HEK293T (cell line): Measurements from ENCODE around the gene CST4.

Experiments used
- ARNT ChIP-seq: fragments of 450-650 bp; IDR thresholded peaks from 2 replicates; pipeline ENCODE4 v1.6.1; 2017; ENCODE audit warnings: mild to moderate bottlenecking
- BHLHE40 ChIP-seq: fragments of 450-650 bp; IDR thresholded peaks from 2 replicates; pipeline ENCODE4 v1.6.1; 2016; ENCODE audit warnings: mild to moderate bottlenecking, moderate library complexity, borderline replicate concordance
- CTBP1 ChIP-seq: fragments of 450-650 bp; IDR thresholded peaks from 2 replicates; pipeline ENCODE4 v1.6.1; 2016; ENCODE audit warnings: borderline replicate concordance
- ELF4 ChIP-seq: fragments of 450-650 bp; IDR thresholded peaks from 2 replicates; pipeline ENCODE4 v1.6.1; 2017; ENCODE audit warnings: antibody characterized with exemption
- FOXK2 ChIP-seq: fragments of 450-650 bp; IDR thresholded peaks from 2 replicates; pipeline ENCODE4 v1.6.1; 2016; ENCODE audit warnings: mild to moderate bottlenecking
- FOXM1 ChIP-seq: fragments of 450-650 bp; IDR thresholded peaks from 2 replicates; pipeline ENCODE4 v1.6.1; 2017; ENCODE audit warnings: mild to moderate bottlenecking, borderline replicate concordance
- HDGF ChIP-seq: fragments of 450-650 bp; IDR thresholded peaks from 2 replicates; pipeline ENCODE4 v1.6.1; 2017; ENCODE audit warnings: antibody characterized with exemption, borderline replicate concordance
- L3MBTL2 ChIP-seq: fragments of 450-650 bp; conservative IDR thresholded peaks from 2 replicates; pipeline ENCODE4 v1.6.1; 2016; ENCODE audit warnings: mild to moderate bottlenecking
- NFRKB ChIP-seq: fragments of 450-650 bp; IDR thresholded peaks from 2 replicates; pipeline ENCODE4 v1.6.1; 2016; ENCODE audit warnings: mild to moderate bottlenecking, moderate library complexity
- SP1 ChIP-seq: fragments of 450-650 bp; IDR thresholded peaks from 2 replicates; pipeline ENCODE4 v1.6.1; 2017
- SUZ12 ChIP-seq: fragments of 450-650 bp; IDR thresholded peaks from 2 replicates; pipeline ENCODE4 v1.6.1; 2016; ENCODE audit warnings: mild to moderate bottlenecking
- TARDBP ChIP-seq: fragments of 450-650 bp; IDR thresholded peaks from 2 replicates; pipeline ENCODE4 v1.6.1; 2016
- TF ChIP-seq, protein P1 (sequence below): fragments of 450-650 bp; IDR thresholded peaks from 2 replicates; pipeline ENCODE4 v1.6.1; 2016

DNA sequence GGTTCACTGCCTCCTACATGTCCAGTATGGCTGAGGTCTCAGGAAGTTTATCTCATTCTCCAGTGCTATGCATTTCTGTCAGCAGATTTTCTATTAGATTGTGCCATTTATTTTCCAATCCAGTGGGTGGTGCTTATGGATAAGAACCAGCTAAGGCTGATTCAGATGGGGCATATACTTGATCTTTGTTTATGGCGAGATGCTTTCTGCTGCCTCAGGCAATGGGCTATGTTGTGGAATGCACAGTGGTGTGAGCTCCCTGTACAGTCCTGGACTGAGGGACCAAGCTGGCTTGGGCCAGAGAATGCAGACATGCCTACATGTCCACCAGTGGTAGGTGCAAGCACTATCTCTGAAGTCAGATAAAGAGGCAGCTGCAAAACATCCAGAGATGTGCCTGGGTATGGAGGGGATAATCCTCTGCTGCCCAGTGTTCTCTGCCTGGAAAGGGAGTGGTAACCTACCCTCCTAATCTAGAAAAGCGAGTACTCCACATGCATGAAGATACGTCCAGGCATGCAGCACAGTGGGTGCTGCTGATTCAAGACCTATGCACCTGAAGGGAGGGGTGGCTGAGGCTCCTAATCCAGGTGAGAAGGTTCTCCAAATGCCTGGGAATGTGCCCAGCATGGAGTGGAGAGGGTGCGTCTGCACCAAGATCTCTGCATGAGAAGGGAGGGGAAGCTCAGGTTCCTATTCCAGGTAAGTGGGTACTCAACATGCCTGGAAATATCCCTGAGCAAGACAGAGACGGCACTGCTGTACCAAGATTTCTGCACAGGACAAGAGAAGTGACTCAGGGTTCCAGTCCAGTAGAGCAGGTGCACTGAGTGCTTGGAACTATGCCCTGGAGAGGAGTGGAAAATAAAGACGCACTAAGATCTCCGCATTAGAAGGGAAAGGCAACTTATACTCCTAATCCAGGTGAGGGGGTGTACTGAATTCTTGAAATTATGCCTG lies 9.4 kb downstream of the CST4 start:
- TF ChIP-seq FOXK2 = no peak
- TF ChIP-seq, protein P1, sequence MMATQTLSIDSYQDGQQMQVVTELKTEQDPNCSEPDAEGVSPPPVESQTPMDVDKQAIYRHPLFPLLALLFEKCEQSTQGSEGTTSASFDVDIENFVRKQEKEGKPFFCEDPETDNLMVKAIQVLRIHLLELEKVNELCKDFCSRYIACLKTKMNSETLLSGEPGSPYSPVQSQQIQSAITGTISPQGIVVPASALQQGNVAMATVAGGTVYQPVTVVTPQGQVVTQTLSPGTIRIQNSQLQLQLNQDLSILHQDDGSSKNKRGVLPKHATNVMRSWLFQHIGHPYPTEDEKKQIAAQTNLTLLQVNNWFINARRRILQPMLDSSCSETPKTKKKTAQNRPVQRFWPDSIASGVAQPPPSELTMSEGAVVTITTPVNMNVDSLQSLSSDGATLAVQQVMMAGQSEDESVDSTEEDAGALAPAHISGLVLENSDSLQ = no peak
- no peak for TF ChIP-seq FOXM1
- TF ChIP-seq BHLHE40 = no peak
- no peak for TF ChIP-seq TARDBP
- TF ChIP-seq ARNT = no peak
- TF ChIP-seq L3MBTL2 = no peak
- no peak for TF ChIP-seq CTBP1
- no peak for TF ChIP-seq SP1
- TF ChIP-seq HDGF = no peak
- no peak for TF ChIP-seq ELF4
- no peak for TF ChIP-seq NFRKB
- no peak for TF ChIP-seq SUZ12
